ENCODE results near the gene CDCA4.
A peak's percentile ranks its signal among the peaks of the same experiment; 100 is the strongest.

The CDCA4 gene

DNA sequence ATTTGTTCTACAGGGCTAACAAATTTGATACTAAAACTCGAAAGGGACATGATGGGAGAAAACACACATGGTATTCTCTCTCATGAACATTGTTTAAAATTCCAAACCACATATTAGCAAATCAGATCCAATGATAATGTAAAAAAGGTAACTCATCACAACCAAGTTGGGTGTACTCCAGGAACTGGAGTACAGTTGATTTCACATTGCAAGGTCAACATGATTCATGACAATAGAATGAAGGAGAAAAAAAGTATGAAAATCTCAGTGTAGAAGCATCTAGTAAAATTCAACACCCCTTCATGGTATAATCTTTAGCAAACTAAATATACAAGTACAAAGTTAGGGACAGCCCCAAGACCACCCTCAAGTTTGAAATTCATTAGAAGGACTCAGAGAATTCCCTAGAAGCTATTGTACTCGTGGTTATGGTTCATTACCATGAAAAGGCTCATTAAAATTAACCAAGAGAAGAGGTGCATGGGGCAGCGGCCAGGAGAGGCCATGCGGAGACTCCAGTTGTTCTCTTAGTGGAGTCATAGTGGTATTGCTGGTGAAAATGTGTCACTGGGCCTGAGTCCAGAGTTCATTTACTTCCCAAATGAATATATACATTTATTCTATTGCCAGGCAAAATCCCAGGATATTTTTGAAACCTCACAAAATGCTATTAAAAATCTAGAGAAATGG lies 3.1 kb upstream of the CDCA4 start:
- peak overlapping the region; percentile 8; the same call in 1 of the 2 replicates for H3K4me3 ChIP-seq (ENCODE audit: low read depth, low read length)
- TF ChIP-seq, protein P1, sequence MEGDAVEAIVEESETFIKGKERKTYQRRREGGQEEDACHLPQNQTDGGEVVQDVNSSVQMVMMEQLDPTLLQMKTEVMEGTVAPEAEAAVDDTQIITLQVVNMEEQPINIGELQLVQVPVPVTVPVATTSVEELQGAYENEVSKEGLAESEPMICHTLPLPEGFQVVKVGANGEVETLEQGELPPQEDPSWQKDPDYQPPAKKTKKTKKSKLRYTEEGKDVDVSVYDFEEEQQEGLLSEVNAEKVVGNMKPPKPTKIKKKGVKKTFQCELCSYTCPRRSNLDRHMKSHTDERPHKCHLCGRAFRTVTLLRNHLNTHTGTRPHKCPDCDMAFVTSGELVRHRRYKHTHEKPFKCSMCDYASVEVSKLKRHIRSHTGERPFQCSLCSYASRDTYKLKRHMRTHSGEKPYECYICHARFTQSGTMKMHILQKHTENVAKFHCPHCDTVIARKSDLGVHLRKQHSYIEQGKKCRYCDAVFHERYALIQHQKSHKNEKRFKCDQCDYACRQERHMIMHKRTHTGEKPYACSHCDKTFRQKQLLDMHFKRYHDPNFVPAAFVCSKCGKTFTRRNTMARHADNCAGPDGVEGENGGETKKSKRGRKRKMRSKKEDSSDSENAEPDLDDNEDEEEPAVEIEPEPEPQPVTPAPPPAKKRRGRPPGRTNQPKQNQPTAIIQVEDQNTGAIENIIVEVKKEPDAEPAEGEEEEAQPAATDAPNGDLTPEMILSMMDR (IDR thresholded peaks at IDR 0.05; ENCODE audit: low read depth, low read length, missing control alignments) = no peak
- no peak for DNase-seq (ENCODE audit: low read depth)

GRCh38 chr14:105023144-105023543 lies 2.3 kb upstream of the CDCA4 start:
- DNase-seq (ENCODE audit: low read depth) = no peak
- no peak overlapping the region for H3K4me3 ChIP-seq (ENCODE audit: low read depth, low read length)
- TF ChIP-seq, protein P1 (IDR thresholded peaks at IDR 0.05; ENCODE audit: low read depth, low read length, missing control alignments) = no peak

DNA sequence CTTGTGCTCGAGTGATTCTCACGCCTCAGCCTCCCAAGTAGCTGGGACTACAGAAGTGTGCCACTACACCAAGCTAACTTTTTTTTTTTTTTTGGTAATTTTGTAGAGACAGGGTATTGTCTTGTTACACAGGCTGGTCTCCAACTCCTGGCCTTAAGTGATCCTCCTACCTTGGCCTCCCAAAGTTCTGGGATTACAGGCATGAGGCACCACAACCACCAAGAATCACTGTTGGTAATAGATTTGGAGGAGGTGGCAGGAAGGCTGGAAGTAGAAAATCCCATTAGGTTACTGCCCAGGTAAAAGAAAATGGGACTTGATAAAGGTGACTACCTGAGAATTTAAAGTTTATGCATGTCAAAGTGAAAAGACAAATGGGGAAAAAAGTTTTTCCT lies 1.4 kb upstream of the CDCA4 start:
- TF ChIP-seq, protein P1 (IDR thresholded peaks at IDR 0.05; ENCODE audit: low read depth, low read length, missing control alignments) = no peak
- H3K4me3 ChIP-seq (ENCODE audit: low read depth, low read length) = peak overlapping the region; percentile 56
- DNase-seq (ENCODE audit: low read depth) = no peak

DNA sequence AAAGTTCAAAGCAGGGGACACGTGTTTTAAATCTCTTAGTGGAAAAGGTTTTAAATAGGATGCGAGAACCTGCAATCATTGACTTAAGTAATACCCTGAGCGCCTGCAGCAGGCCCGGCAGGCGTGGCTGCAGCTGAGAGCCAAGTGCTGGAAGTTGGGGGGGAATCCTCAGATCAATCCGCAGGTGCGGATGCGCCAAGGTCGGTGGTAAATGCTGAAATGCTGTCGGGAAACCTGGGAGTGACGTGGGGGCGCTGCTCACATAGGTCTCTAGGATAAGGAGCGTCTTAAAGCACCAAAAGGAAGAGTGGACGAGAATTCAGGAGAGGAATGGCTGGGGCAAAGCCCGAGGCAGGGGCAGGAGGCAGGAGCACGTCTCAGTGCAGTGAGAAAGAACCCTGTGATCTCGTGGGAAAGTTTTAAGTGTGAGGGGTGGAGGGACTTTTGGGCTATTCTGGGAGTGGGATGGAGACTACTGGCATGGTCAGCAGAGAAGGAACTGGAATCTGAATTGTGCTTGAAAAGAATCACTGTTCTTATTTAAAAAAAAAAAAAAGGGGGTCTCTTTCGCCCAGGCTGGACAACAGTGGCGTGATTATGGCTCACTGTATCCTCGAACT lies 883 bp upstream of the CDCA4 start:
- TF ChIP-seq, protein P1 (IDR thresholded peaks at IDR 0.05; ENCODE audit: low read depth, low read length, missing control alignments) = peak; percentile 28
- no peak for DNase-seq (ENCODE audit: low read depth)

DNA sequence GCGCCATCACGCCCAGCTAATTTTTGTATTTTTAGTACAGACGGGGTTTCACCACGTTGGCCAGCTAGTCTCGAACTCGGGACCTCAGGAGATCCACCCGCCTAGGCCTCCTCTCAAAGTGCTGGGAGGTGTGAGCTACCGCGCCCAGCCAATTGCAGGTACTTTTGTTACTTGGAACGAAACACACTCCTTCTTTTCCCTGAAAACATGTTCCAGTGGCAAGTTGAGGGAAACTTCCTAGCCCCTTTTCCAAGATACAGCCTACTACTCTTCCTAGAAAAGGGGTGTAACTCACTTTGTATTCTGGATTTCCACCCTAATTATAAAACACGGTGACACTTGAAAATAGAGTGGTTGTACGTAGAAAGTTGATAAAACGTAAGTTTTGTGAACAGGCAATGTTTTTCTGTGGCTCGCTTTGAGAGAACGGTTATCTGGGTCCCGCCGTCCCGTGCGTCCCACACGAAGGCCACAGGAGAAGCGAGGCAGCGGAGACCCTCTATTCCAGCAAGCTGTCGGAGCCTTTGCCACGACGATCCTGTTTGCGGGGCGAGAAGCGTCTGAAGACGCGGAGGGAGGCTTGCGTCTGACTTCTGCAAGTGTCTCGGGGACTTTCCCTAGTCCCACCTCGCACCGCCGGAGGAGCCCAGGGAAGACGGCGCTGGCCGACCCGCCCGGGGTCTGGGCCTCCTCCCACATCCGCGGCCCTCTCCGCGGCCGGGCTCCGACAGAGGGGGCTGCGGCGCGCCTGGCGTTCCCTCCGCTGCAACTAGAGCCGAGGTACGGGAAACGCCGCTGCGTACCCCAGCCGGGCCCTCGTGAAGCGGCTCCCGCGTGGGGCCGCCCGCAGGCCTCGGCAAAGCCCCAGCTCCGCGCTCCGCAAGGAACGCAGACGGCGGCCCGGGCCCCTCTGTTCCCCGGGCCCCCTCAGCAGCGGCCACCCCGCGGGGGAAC lies 745 bp downstream of the CDCA4 start:
- DNase-seq (ENCODE audit: low read depth) = no peak
- TF ChIP-seq, protein P1 (IDR thresholded peaks at IDR 0.05; ENCODE audit: low read depth, low read length, missing control alignments) = no peak
- H3K4me3 ChIP-seq (ENCODE audit: low read depth, low read length) = peak overlapping the region; percentile 62

More for the DNA sequence above, 883 bp upstream of the CDCA4 start:
- H3K4me3 ChIP-seq (ENCODE audit: low read depth, low read length) = peak overlapping the region; percentile 56

DNA sequence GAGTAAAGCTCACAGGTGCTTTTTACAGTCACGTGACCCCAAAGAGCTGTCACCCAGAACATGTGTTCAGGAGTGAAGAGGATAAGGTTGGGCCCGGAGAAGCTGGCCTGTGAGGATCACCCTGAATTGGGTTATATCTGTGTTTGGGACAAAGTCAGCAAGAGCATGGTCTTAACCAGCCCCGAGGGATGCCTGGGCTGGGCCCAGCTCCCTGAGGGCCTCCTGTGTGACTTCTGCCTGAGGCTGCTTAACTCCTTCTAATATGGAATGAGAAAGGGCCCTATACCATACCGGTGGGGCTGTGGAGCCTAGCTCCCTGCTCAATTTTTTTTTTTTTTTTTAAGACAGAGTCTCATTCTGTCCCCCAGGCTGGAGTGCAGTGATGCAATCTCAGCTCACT lies 2.5 kb downstream of the CDCA4 start:
- peak overlapping the region; percentile 62 for H3K4me3 ChIP-seq (ENCODE audit: low read depth, low read length)
- DNase-seq (ENCODE audit: low read depth) = no peak
- TF ChIP-seq, protein P1 (IDR thresholded peaks at IDR 0.05; ENCODE audit: low read depth, low read length, missing control alignments) = no peak
